SH-SY5Y (cell line): ENCODE results near the gene FTL.

ENCODE experiments used
- GATA2 ChIP-seq: IDR thresholded peaks from 2 replicates; pipeline ENCODE4 v1.6.1; 2011; ENCODE audit warnings: mild to moderate bottlenecking, low read depth, low read length
- GATA3 ChIP-seq: IDR thresholded peaks from 2 replicates; pipeline ENCODE4 v1.6.1; 2011; ENCODE audit warnings: low read depth, mild to moderate bottlenecking, low read length, moderate library complexity

DNA sequence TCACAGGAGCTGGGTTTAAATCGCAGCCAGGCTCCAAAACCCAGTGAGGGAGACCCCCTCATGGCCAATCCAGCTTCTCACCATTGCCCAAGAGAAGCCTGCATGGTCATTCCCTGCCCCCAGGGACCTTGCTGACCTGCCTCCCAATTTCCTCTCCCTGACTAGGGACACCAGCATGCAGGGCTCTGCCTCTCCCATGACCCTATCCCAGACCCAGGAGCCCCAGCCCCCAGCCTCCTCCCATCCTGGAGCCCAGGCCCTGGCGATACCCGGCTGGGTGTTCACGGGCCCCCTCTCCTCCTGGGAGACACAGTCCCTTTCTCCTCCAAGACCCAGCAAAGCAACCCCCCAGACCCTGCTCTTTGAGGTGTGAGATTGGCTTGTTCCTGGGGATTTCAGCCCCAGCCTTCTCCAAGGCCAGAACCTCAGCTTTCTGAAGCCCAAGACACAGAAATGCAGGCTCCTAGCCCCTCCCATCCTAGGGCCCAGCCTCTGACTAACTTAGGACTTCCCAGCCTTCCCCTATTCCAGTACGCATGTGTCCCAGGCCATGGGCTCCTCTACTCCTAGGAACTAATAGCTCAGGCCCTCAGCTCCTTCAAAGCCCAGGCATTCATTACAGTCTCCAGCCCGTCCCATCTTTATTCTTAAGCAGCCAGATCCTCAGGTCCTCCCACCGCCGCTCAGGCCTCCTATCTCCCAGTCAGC is 26.9 kb downstream of the FTL start:
- TF ChIP-seq GATA2 (no peak), GATA3 (no peak)
